ENCODE measurements around the gene TOGARAM2.
"Not testable (repeated sequence)": the region's sequence is repeated elsewhere in the genome, so short reads cannot be mapped to it uniquely, and the experiment has no call there.

The TOGARAM2 gene

GRCh38 chr2:28977176-28977875 is 3.8 kb upstream of the TOGARAM2 start:
- H3K36me3 ChIP-seq (ENCODE audit: control insufficient read depth in 1 of 2, insufficient read depth in 2 of 2, low read length in 2 of 2) = no peaks in the 10 kb centered on the region
- no peak overlapping the region for H3K4me3 ChIP-seq (ENCODE audit: low read depth in 1 of 2, low read length in 2 of 2)
- H3K9me3 ChIP-seq (ENCODE audit: control insufficient read depth in 1 of 2, low read length in 2 of 2) = no peaks in the 10 kb centered on the region
- peaks cover 0 to 27% of the 10 kb centered on the region in 2 donors for H3K4me1 ChIP-seq (ENCODE audit: control insufficient read depth in 1 of 2, insufficient read depth in 2 of 2, low read length in 2 of 2)
- no peak overlapping the region for H3K27ac ChIP-seq (ENCODE audit: low read length)
- H3K27me3 ChIP-seq (ENCODE audit: low read depth, low read length) = no peaks in the 10 kb centered on the region

GRCh38 chr2:28978001-28978400 is 3.1 kb upstream of the TOGARAM2 start:
- not testable (repeated sequence) for H3K4me3 ChIP-seq (ENCODE audit: low read depth in 1 of 2, low read length in 2 of 2); H3K36me3 ChIP-seq (ENCODE audit: control insufficient read depth in 1 of 2, insufficient read depth in 2 of 2, low read length in 2 of 2); H3K9me3 ChIP-seq (ENCODE audit: control insufficient read depth in 1 of 2, low read length in 2 of 2); H3K27me3 ChIP-seq (ENCODE audit: low read depth, low read length); H3K27ac ChIP-seq (ENCODE audit: low read length)
- H3K4me1 ChIP-seq (ENCODE audit: control insufficient read depth in 1 of 2, insufficient read depth in 2 of 2, low read length in 2 of 2) = peaks cover 0 to 30% of the 10 kb centered on the region in 2 donors

- Histone ChIP-seq H3K27ac (ENCODE audit: low read length) (no peak overlapping the region), H3K9me3 (ENCODE audit: control insufficient read depth in 1 of 2, low read length in 2 of 2) (no peaks in the 10 kb centered on the region), H3K4me1 (ENCODE audit: control insufficient read depth in 1 of 2, insufficient read depth in 2 of 2, low read length in 2 of 2) (peaks cover 0 to 30% of the 10 kb centered on the region in 2 donors), H3K4me3 (ENCODE audit: low read depth in 1 of 2, low read length in 2 of 2) (no peak overlapping the region), H3K36me3 (ENCODE audit: control insufficient read depth in 1 of 2, insufficient read depth in 2 of 2, low read length in 2 of 2) (no peaks in the 10 kb centered on the region), H3K27me3 (ENCODE audit: low read depth, low read length) (no peaks in the 10 kb centered on the region)
These were observed 2.5 kb upstream of the TOGARAM2 start for GRCh38 chr2:28978606-28979005.

- Histone ChIP-seq H3K27ac (ENCODE audit: low read length) (no peak overlapping the region), H3K27me3 (ENCODE audit: low read depth, low read length) (no peaks in the 10 kb centered on the region), H3K9me3 (ENCODE audit: control insufficient read depth in 1 of 2, low read length in 2 of 2) (no peaks in the 10 kb centered on the region), H3K36me3 (ENCODE audit: control insufficient read depth in 1 of 2, insufficient read depth in 2 of 2, low read length in 2 of 2) (no peaks in the 10 kb centered on the region), H3K4me3 (ENCODE audit: low read depth in 1 of 2, low read length in 2 of 2) (no peak overlapping the region), H3K4me1 (ENCODE audit: control insufficient read depth in 1 of 2, insufficient read depth in 2 of 2, low read length in 2 of 2) (peaks cover 0 to 34% of the 10 kb centered on the region in 2 donors)
These were observed 2.1 kb upstream of the TOGARAM2 start for GRCh38 chr2:28979041-28979440.

GRCh38 chr2:28979576-28980366 is 1.3 kb upstream of the TOGARAM2 start:
- H3K9me3 ChIP-seq (ENCODE audit: control insufficient read depth in 1 of 2, low read length in 2 of 2) = no peaks in the 10 kb centered on the region
- no peaks in the 10 kb centered on the region for H3K27me3 ChIP-seq (ENCODE audit: low read depth, low read length)
- no peaks in the 10 kb centered on the region for H3K36me3 ChIP-seq (ENCODE audit: control insufficient read depth in 1 of 2, insufficient read depth in 2 of 2, low read length in 2 of 2)
- no peak overlapping the region for H3K27ac ChIP-seq (ENCODE audit: low read length)
- H3K4me3 ChIP-seq (ENCODE audit: low read depth in 1 of 2, low read length in 2 of 2) = no peak overlapping the region
- peaks cover 0 to 37% of the 10 kb centered on the region in 2 donors for H3K4me1 ChIP-seq (ENCODE audit: control insufficient read depth in 1 of 2, insufficient read depth in 2 of 2, low read length in 2 of 2)

- Histone ChIP-seq H3K9me3 (ENCODE audit: control insufficient read depth in 1 of 2, low read length in 2 of 2) (no peaks in the 10 kb centered on the region), H3K27me3 (ENCODE audit: low read depth, low read length) (no peaks in the 10 kb centered on the region), H3K27ac (ENCODE audit: low read length) (peak overlapping the region; percentile 31), H3K4me3 (ENCODE audit: low read depth in 1 of 2, low read length in 2 of 2) (no peak overlapping the region), H3K4me1 (ENCODE audit: control insufficient read depth in 1 of 2, insufficient read depth in 2 of 2, low read length in 2 of 2) (peaks cover 0 to 37% of the 10 kb centered on the region in 2 donors), H3K36me3 (ENCODE audit: control insufficient read depth in 1 of 2, insufficient read depth in 2 of 2, low read length in 2 of 2) (no peaks in the 10 kb centered on the region)
These were observed 606 bp upstream of the TOGARAM2 start for GRCh38 chr2:28980368-28981015.

GRCh38 chr2:28981620-28982376 is 700 bp downstream of the TOGARAM2 start:
- Histone ChIP-seq H3K9me3 (ENCODE audit: control insufficient read depth in 1 of 2, low read length in 2 of 2) (no peaks in the 10 kb centered on the region), H3K27me3 (ENCODE audit: low read depth, low read length) (no peaks in the 10 kb centered on the region), H3K4me1 (ENCODE audit: control insufficient read depth in 1 of 2, insufficient read depth in 2 of 2, low read length in 2 of 2) (peaks cover 0 to 37% of the 10 kb centered on the region in 2 donors), H3K36me3 (ENCODE audit: control insufficient read depth in 1 of 2, insufficient read depth in 2 of 2, low read length in 2 of 2) (no peaks in the 10 kb centered on the region), H3K27ac (ENCODE audit: low read length) (peak overlapping the region; percentile 31), H3K4me3 (ENCODE audit: low read depth in 1 of 2, low read length in 2 of 2) (no peak overlapping the region)

GRCh38 chr2:28982381-28982950 is 1.4 kb downstream of the TOGARAM2 start:
- Histone ChIP-seq H3K4me1 (ENCODE audit: control insufficient read depth in 1 of 2, insufficient read depth in 2 of 2, low read length in 2 of 2) (peaks cover 0 to 37% of the 10 kb centered on the region in 2 donors), H3K36me3 (ENCODE audit: control insufficient read depth in 1 of 2, insufficient read depth in 2 of 2, low read length in 2 of 2) (no peaks in the 10 kb centered on the region), H3K9me3 (ENCODE audit: control insufficient read depth in 1 of 2, low read length in 2 of 2) (no peaks in the 10 kb centered on the region), H3K4me3 (ENCODE audit: low read depth in 1 of 2, low read length in 2 of 2) (no peak overlapping the region), H3K27ac (ENCODE audit: low read length) (peak overlapping the region; percentile 31), H3K27me3 (ENCODE audit: low read depth, low read length) (no peaks in the 10 kb centered on the region)

GRCh38 chr2:28986429-28986828 is 5.3 kb downstream of the TOGARAM2 start:
- peaks cover 0 to 38% of the 10 kb centered on the region in 2 donors for H3K4me1 ChIP-seq (ENCODE audit: control insufficient read depth in 1 of 2, insufficient read depth in 2 of 2, low read length in 2 of 2)
- no peak overlapping the region for H3K27ac ChIP-seq (ENCODE audit: low read length)
- H3K36me3 ChIP-seq (ENCODE audit: control insufficient read depth in 1 of 2, insufficient read depth in 2 of 2, low read length in 2 of 2) = no peaks in the 10 kb centered on the region

GRCh38 chr2:28989973-28990372 is 8.9 kb downstream of the TOGARAM2 start:
- no peaks in the 10 kb centered on the region for H3K36me3 ChIP-seq (ENCODE audit: control insufficient read depth in 1 of 2, insufficient read depth in 2 of 2, low read length in 2 of 2)
- no peaks in the 10 kb centered on the region for H3K27me3 ChIP-seq (ENCODE audit: low read depth, low read length)
- no peaks in the 10 kb centered on the region for H3K9me3 ChIP-seq (ENCODE audit: control insufficient read depth in 1 of 2, low read length in 2 of 2)
- no peak overlapping the region for H3K4me3 ChIP-seq (ENCODE audit: low read depth in 1 of 2, low read length in 2 of 2)
- peaks cover 5 to 40% of the 10 kb centered on the region in 2 donors for H3K4me1 ChIP-seq (ENCODE audit: control insufficient read depth in 1 of 2, insufficient read depth in 2 of 2, low read length in 2 of 2)
- no peak overlapping the region for H3K27ac ChIP-seq (ENCODE audit: low read length)

More at GRCh38 chr2:28986429-28986828, 5.3 kb downstream of the TOGARAM2 start:
- Histone ChIP-seq H3K9me3 (ENCODE audit: control insufficient read depth in 1 of 2, low read length in 2 of 2) (no peaks in the 10 kb centered on the region), H3K4me3 (ENCODE audit: low read depth in 1 of 2, low read length in 2 of 2) (no peak overlapping the region), H3K27me3 (ENCODE audit: low read depth, low read length) (no peaks in the 10 kb centered on the region)
